Epithelial cell of esophagus (primary cell): ENCODE measurements around the gene DDI2.

Experiments
- DNase-seq: peaks from one replicate; pipeline ENCODE4 v3.0.0; 2010; ENCODE audit warnings: low read depth
- H3K4me3 ChIP-seq: 2 replicates; pipeline ENCODE4 v1.5.1; 2011; ENCODE audit warnings: mild to moderate bottlenecking, low read length, control low read depth
- CTCF ChIP-seq: IDR thresholded peaks from 2 replicates; pipeline ENCODE4 v1.5.1; 2011; ENCODE audit warnings: low read depth, mild to moderate bottlenecking, low read length, control low read depth, inconsistent platforms; ENCODE audit not compliant: insufficient read depth; ENCODE audit errors: missing control alignments

The DDI2 gene

GRCh38 chr1:15709226-15709625, 92.0 kb downstream of the DDI2 start:
- no peak overlapping the region for H3K4me3 ChIP-seq
- TF ChIP-seq CTCF = no peak
- DNase-seq = no peak

GRCh38 chr1:15712168-15712567, 94.9 kb downstream of the DDI2 start:
- no peak for DNase-seq
- H3K4me3 ChIP-seq = no peak overlapping the region
- TF ChIP-seq CTCF = no peak

GRCh38 chr1:15714406-15715136, 97.3 kb downstream of the DDI2 start:
- no peak overlapping the region for H3K4me3 ChIP-seq
- no peak for TF ChIP-seq CTCF
- DNase-seq = no peak

GRCh38 chr1:15717418-15718125, 100.3 kb downstream of the DDI2 start:
- no peak for TF ChIP-seq CTCF
- no peak for DNase-seq
- H3K4me3 ChIP-seq = no peak overlapping the region

GRCh38 chr1:15718199-15718601, 100.9 kb downstream of the DDI2 start:
- DNase-seq = no peak
- H3K4me3 ChIP-seq = no peak overlapping the region
- TF ChIP-seq CTCF = no peak
